ENCODE data around the gene CDON. TPM values are rescaled to one million over a fixed set of nuclear protein-coding genes. Genes with fewer than 3 reads are reported as not detected.

Gene CDON
- total and polyA plus RNA-seq, 2 donors (not counting 3 experiments of a cell fraction or from before 2014, with no cell fraction given) = 1.6 to 3.8 TPM

- TF ChIP-seq MYC (IDR thresholded peaks at IDR 0.05; ENCODE audit: low read depth, low read length) (no peak), FOS (IDR thresholded peaks at IDR 0.05; ENCODE audit: borderline replicate concordance, insufficient read depth, low read length) (no peak), POLR2A (IDR thresholded peaks at IDR 0.05; ENCODE audit: low read depth, low read length) (no peak), JUN (IDR thresholded peaks at IDR 0.05; ENCODE audit: borderline replicate concordance, insufficient read depth, insufficient read length, low read depth) (no peak), POLR2AphosphoS5 (IDR thresholded peaks at IDR 0.05; ENCODE audit: insufficient read depth, low read depth, low read length) (no peak), EZH2 (IDR thresholded peaks at IDR 0.05; ENCODE audit: borderline replicate concordance, low read depth, low read length, severe bottlenecking) (no peak), GATA2 (IDR thresholded peaks at IDR 0.05; ENCODE audit: insufficient read depth, insufficient read length, low read depth, low read length) (no peak), MAX (IDR thresholded peaks at IDR 0.05; ENCODE audit: insufficient read depth, insufficient read length) (no peak), CTCF (IDR thresholded peaks at IDR 0.05; ENCODE audit: extremely low read depth in 1 of 2, insufficient read depth in 1 of 2, low read depth in 1 of 2, low read length in 2 of 2) (no peak)
- peaks cover 2 to 7% of the 10 kb centered on the region in 2 experiments for H3K27me3 ChIP-seq (ENCODE audit: control insufficient read depth in 2 of 2, insufficient read depth in 2 of 2, low read length in 2 of 2)
- DNase-seq (ENCODE audit: low read depth, low spot score) = peak; percentile 37
- dilution Hi-C loops (cut with MboI; ENCODE audit: extremely low pct_ligation_motif_present, low sequenced_read_pairs) (no loop called here), intact Hi-C loops (cut with micrococcal nuclease) (loop anchor here (10.0 kb wide), 1 partner anchor 340 kb away; the partner anchor contains the start of genes FOXRED1 and SRPRA)
- H3K4me1 ChIP-seq (ENCODE audit: control insufficient read depth, extremely low read depth, insufficient read depth, low read length) = no peaks in the 10 kb centered on the region
- no peaks in the 10 kb centered on the region for H3K9me3 ChIP-seq (replicated peaks; ENCODE audit: control insufficient read depth, insufficient read depth, low read length)
- H3K9me1 ChIP-seq (replicated peaks; ENCODE audit: control insufficient read depth, extremely low read depth, insufficient read depth, low read length) = no peaks in the 10 kb centered on the region
- H3K36me3 ChIP-seq (ENCODE audit: control insufficient read depth in 2 of 2, extremely low read depth in 1 of 2, insufficient read depth in 2 of 2, low read length in 2 of 2) = no peaks in the 10 kb centered on the region
- no peak overlapping the region for H3K4me2 ChIP-seq (ENCODE audit: insufficient read depth, low read length)
- FAIRE-seq = no peak
- BruUV-seq (replicated peaks) = no TSS peak
- ChIA-PET CTCF (interaction anchor here (5.1 kb wide), 1 partner anchor 268 kb away, joined by 113 read pairs; no protein-coding TSS in a partner anchor), POLR2A (no interaction called here)
- H2AFZ ChIP-seq (ENCODE audit: low read depth, low read length) = no peak overlapping the region
- no peaks in the 10 kb centered on the region for H3K79me2 ChIP-seq (ENCODE audit: control insufficient read depth, insufficient read depth, low read length)
- H3K27ac ChIP-seq (ENCODE audit: insufficient read depth, low read depth, low read length) = no peak overlapping the region
- H4K20me1 ChIP-seq (replicated peaks; ENCODE audit: control insufficient read depth, extremely low read depth, insufficient read depth, low read length) = no peaks in the 10 kb centered on the region
- H3K4me3 ChIP-seq (replicated peaks in 1 of 3; ENCODE audit: insufficient read depth in 1 of 3, low read depth in 1 of 3, low read length in 3 of 3) = no peak overlapping the region
- no peak overlapping the region for H3K9ac ChIP-seq (replicated peaks; ENCODE audit: extremely low read depth, insufficient read depth, low read length)
Measured at GRCh38 chr11:125925247-125925740, 137.4 kb downstream of the CDON start.
